GM18858 (cell line): ENCODE results near the gene CCDC150.
"Not testable (repeated sequence)": the region's sequence is repeated elsewhere in the genome, so short reads cannot be mapped to it uniquely, and the experiment has no call there.

Source experiments
- ATAC-seq: cut with Tn5 transposase; IDR thresholded peaks from one replicate; pipeline ENCODE4 v1.9.1; 2021; ENCODE audit not compliant: unreplicated experiment

Gene CCDC150

DNA sequence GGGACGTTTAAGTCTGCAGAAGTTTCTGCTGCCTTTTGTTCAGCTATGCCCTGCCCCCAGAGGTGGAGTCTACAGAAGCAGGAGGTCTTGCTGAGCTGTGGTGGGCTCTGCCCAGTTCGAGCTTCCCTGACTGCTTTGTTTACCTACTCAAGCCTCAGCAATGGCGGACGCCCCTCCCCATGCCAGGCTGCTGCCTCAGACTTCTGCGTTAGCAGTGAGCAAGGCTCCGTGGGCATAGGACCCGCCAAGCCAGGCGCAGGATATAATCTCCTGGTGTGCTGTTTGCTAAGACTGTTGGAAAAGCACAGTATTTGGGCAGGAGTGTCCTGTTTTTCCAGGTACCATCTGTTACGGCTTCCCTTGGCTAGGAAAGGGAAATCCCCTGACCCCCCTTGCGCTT is 70.5 kb downstream of the CCDC150 start:
- not testable (repeated sequence) for ATAC-seq

DNA sequence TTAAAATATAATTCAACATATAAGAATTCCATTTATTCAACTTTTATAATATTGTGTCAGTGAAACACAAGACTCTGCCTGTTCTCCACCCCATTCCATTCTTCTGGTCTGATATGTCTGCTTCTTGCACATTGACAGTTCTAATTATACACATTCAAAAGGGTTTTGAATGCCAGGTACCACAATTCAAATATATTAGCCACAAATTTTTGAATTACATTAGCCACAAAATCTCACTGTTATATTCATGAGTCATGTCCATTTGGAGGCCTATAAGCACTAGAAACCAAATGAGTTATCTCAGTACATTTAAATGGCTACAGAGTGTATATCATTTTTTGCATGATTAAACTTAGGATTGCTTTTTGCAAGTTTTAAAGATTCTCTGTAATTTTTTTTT is 72.1 kb downstream of the CCDC150 start:
- no peak for ATAC-seq

GRCh38 chr2:196712867-196713266 is 73.4 kb downstream of the CCDC150 start:
- ATAC-seq, result no peak

DNA sequence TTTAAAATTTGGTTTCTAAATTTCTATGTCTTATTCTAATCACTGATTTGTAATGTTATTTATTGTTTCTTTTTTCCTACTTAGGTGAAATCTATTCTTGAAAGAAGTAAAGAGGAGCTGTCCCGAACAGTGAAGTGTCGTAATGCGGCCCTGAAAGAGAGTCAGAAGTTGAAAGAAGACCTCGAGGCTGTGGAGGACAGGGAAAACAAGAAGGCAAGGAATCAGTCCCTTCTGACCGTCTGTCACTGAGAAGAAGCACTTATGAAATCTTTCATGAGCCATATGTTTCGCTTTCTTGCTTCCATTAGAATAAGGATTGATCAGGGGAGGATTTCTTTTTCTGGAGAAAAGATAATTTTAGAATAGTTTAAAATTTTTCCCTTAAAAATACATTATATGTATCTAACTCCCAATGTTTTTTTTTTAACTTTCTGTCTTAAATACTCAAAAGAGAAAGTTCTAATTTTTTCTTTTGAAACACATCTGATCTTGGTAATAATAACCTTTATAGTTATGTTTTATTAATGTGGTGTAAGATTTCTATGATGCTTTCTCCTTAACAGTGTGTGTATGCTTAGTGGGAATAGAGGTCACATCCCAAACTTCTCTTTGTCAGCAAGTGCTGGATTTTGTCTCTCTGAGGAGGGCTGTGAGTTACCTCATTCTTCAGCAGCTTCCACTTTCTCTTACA is 79.0 kb downstream of the CCDC150 start:
- ATAC-seq, result no peak

GRCh38 chr2:196719110-196719872 is 79.8 kb downstream of the CCDC150 start:
- no peak for ATAC-seq

GRCh38 chr2:196723571-196723970 is 84.1 kb downstream of the CCDC150 start:
- ATAC-seq, result no peak

- no peak for ATAC-seq
Measured at GRCh38 chr2:196725218-196725617, 85.7 kb downstream of the CCDC150 start.

DNA sequence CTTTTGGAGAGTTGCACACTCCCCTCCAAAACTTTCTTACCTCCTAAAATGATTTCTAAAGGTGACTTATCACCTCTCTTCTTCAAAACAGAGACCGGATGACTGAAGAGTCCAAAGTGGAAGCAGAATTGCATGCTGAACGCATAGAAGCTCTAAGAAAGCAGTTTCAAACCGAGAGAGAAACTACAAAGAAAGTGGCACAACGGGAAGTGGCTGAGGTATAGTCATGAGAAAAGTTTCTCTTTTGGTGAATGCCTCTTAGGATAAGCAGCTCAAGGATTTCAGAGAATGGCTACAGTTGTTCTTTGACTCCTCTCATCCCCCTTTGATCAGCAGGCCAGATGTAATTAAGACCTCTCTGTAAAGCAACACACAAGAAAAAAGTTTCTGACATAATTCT is 86.4 kb downstream of the CCDC150 start:
- ATAC-seq, result no peak

GRCh38 chr2:196729418-196729817 is 89.9 kb downstream of the CCDC150 start:
- no peak for ATAC-seq

DNA sequence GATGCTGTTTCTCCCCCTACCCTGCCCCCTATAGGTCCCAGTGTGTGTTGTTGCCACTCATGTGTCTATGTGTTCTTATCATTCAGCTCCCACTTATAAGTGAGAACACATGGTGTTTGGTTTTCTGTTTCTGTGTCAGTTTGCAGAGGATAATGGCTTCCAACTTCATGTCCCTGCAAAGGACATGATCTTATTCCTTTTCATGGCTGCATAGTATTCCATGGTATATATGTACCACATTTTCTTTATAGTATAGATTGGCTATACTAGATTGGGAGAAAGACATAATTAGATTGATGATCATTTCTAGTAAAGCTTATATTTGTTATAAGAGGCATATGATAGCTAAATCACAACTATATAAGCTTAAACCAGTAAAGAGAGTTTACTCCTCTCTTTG is 97.1 kb downstream of the CCDC150 start:
- not testable (repeated sequence) for ATAC-seq

GRCh38 chr2:196737046-196737445 is 97.5 kb downstream of the CCDC150 start:
- no peak for ATAC-seq

- no peak for ATAC-seq
Measured at GRCh38 chr2:196739031-196739430, 99.5 kb downstream of the CCDC150 start.

DNA sequence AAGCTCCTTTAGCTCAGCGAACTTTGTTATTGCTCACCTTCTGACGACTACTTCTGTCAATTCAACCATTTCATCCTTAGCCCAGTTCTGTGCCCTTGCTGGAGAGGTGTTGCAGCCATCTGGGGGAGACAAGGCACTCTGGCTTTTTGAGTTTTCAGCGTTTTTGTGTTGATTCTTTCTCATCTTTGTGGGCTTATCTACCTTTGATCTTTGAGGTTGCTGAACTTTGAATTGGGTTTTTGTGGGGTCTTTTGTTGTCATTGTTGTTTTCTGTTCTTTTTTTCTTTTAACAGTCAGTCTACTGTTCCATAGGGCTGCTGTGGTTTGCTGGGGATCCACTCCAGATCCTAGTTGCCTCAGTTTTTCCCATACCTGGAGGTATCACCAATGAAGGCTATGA is 102.7 kb downstream of the CCDC150 start:
- no peak for ATAC-seq

- ATAC-seq, result no peak
Measured at GRCh38 chr2:196742685-196743084, 103.2 kb downstream of the CCDC150 start.

- ATAC-seq, result no peak
Measured at GRCh38 chr2:196743165-196743564, 103.7 kb downstream of the CCDC150 start.

- no peak for ATAC-seq
Measured at GRCh38 chr2:196745711-196746110, 106.2 kb downstream of the CCDC150 start.

DNA sequence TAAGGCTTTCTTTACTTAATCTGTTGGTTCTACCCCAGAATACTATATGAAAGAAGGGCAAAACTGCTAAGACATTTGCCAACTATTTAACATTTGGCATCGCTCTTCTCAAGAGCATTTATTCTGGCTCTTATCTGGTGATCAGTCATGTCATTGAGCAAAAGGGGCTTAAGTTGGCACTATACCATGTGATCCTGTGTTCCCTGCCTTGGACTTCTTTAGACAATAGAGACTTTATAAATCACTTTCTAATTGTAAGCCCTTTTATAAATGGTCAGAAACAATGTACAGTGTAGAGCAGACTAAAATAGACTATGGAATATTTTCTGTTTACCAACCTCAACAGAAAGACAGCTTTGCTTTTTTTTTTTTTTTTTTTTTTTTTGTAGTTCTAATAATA is 107.9 kb downstream of the CCDC150 start:
- no peak for ATAC-seq

DNA sequence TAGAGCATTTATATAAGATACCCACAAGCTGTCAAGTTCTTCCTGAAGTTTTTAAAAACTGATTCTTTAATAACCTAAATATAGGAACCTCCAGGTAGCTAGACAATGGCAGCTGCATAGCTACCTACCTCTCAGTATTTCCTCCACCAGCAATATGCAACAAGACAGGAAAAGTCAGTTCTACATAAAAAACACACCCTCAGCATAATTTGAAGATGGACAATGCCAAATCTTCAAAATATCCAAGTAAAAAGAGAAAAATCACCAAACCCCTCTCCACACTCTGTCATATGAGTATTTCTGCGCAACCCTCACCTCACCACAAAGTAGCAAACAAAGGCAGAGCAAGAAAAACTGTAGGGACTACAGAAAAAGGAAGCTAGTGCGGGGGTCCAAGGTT is 108.6 kb downstream of the CCDC150 start:
- ATAC-seq, result no peak

- no peak for ATAC-seq
Measured at GRCh38 chr2:196750291-196750923, 110.9 kb downstream of the CCDC150 start.

GRCh38 chr2:196750977-196751631 is 111.6 kb downstream of the CCDC150 start:
- peak; percentile 94 for ATAC-seq
